OCI-LY1 (cell line): ENCODE measurements around the gene VSTM4.

ENCODE experiments used
- H2AFZ ChIP-seq: fragments of 200-600 bp; sonication (generic), shearing (Covaris generic); 2 replicates; pipeline ENCODE4 v1.6.0; 2014; ENCODE audit warnings: antibody characterized with exemption, mild to moderate bottlenecking, low read length
- H3F3A ChIP-seq: fragments of 200-600 bp; sonication (generic), shearing (Covaris generic); 2 replicates; pipeline ENCODE4 v1.6.0; 2014; ENCODE audit warnings: mild to moderate bottlenecking, antibody characterized with exemption, low read length, moderate library complexity; ENCODE audit not compliant: insufficient read depth
- H3K27ac ChIP-seq: fragments of 200-600 bp; sonication (generic); 2 replicates; pipeline ENCODE4 v1.5.1; 2014; ENCODE audit warnings: low read length, mixed run types, mild to moderate bottlenecking, low read depth; ENCODE audit not compliant: poor library complexity, severe bottlenecking
- H3K27me3 ChIP-seq: fragments of 200-600 bp; sonication (generic); 2 replicates; pipeline ENCODE4 v1.6.0; 2014; ENCODE audit warnings: antibody characterized with exemption, mild to moderate bottlenecking, low read length, moderate library complexity; ENCODE audit not compliant: insufficient read depth
- H3K36me3 ChIP-seq: fragments of 200-600 bp; sonication (generic); 2 replicates; pipeline ENCODE4 v1.6.1; 2014; ENCODE audit warnings: mild to moderate bottlenecking, antibody characterized with exemption, low read length, moderate library complexity, mixed read lengths; ENCODE audit not compliant: insufficient read depth
- H3K4me1 ChIP-seq: fragments of 200-600 bp; sonication (generic); 2 replicates; pipeline ENCODE4 v1.5.1; 2014; ENCODE audit warnings: mild to moderate bottlenecking, low read length, moderate library complexity; ENCODE audit not compliant: insufficient read depth, severe bottlenecking
- H3K4me2 ChIP-seq: fragments of 200-600 bp; sonication (generic), shearing (Covaris generic); 2 replicates; pipeline ENCODE4 v1.6.1; 2014; ENCODE audit warnings: low read length
- H3K4me3 ChIP-seq: fragments of 200-600 bp; sonication (generic); 2 replicates; pipeline ENCODE4 v1.5.1; 2014; ENCODE audit warnings: low read length, low read depth, mild to moderate bottlenecking, mixed read lengths; ENCODE audit not compliant: poor library complexity, severe bottlenecking
- H3K79me2 ChIP-seq: fragments of 200-600 bp; shearing (Covaris generic); 2 replicates; pipeline ENCODE4 v1.6.1; 2016; ENCODE audit warnings: mixed run types, low read length, mixed read lengths; ENCODE audit not compliant: insufficient read depth
- H3K9ac ChIP-seq: fragments of 200-600 bp; sonication (generic), shearing (Covaris generic); 2 replicates; pipeline ENCODE4 v1.6.1; 2014; ENCODE audit warnings: mild to moderate bottlenecking, low read length, mixed read lengths
- H3K9me2 ChIP-seq: fragments of 200-600 bp; sonication (generic), shearing (Covaris generic); 2 replicates; pipeline ENCODE4 v1.6.1; 2014; ENCODE audit warnings: low read depth, mild to moderate bottlenecking, low read length, mixed read lengths
- H3K9me3 ChIP-seq: fragments of 200-600 bp; shearing (Covaris generic); 2 replicates; pipeline ENCODE4 v1.6.1; 2014; ENCODE audit warnings: low read length, mixed read lengths
- H4K20me1 ChIP-seq: fragments of 200-600 bp; sonication (generic), shearing (Covaris generic); 2 replicates; pipeline ENCODE4 v1.6.0; 2016; ENCODE audit warnings: mild to moderate bottlenecking, low read length; ENCODE audit not compliant: insufficient read depth
- EZH2 ChIP-seq: fragments of 200-600 bp; sonication (generic), shearing (Covaris generic); IDR thresholded peaks from 2 replicates; pipeline ENCODE4 v1.8.0; 2017; ENCODE audit warnings: borderline replicate concordance, mixed run types, mild to moderate bottlenecking, antibody characterized with exemption, low read length, moderate library complexity, mixed read lengths
- TF ChIP-seq, protein P1 (sequence below): fragments of 200-600 bp; sonication (generic), shearing (Covaris generic); IDR thresholded peaks from 2 replicates; pipeline ENCODE4 v1.5.1; 2017; ENCODE audit warnings: mild to moderate bottlenecking, antibody characterized with exemption, low read length, moderate library complexity, mixed read lengths

Gene VSTM4

DNA sequence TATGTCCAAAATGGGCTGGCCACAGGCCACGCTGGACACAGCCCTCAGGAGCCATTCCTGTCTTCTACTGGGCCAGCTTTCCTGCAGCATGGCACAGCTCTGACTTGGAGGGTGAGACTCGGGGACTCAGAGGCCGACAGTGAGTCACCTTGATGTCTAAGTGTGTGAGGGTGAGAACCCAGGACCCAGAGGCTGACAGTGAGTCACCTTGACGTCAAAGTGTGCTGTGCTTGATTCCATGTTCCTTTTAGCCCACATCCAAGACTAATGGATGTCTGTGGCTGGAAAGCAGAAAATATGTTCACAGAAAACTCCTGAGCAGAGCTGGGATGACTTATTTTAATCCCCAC lies 24.5 kb upstream of the VSTM4 start:
- Histone ChIP-seq H3K9ac (no peak overlapping the region), H3K9me2 (no peaks in the 10 kb centered on the region), H3K27ac (no peak overlapping the region), H3K4me1 (peaks cover 15% of the 10 kb centered on the region), H3K4me2 (no peak overlapping the region), H4K20me1 (no peaks in the 10 kb centered on the region), H3K79me2 (no peaks in the 10 kb centered on the region), H3K27me3 (peaks cover 4% of the 10 kb centered on the region; the same call in 1 of the 2 replicates), H3K4me3 (no peak overlapping the region), H3K36me3 (no peaks in the 10 kb centered on the region), H3F3A (no peaks in the 10 kb centered on the region), H2AFZ (no peak overlapping the region), H3K9me3 (peaks cover 6% of the 10 kb centered on the region; the same call in 1 of the 2 replicates)
- TF ChIP-seq, protein P1, sequence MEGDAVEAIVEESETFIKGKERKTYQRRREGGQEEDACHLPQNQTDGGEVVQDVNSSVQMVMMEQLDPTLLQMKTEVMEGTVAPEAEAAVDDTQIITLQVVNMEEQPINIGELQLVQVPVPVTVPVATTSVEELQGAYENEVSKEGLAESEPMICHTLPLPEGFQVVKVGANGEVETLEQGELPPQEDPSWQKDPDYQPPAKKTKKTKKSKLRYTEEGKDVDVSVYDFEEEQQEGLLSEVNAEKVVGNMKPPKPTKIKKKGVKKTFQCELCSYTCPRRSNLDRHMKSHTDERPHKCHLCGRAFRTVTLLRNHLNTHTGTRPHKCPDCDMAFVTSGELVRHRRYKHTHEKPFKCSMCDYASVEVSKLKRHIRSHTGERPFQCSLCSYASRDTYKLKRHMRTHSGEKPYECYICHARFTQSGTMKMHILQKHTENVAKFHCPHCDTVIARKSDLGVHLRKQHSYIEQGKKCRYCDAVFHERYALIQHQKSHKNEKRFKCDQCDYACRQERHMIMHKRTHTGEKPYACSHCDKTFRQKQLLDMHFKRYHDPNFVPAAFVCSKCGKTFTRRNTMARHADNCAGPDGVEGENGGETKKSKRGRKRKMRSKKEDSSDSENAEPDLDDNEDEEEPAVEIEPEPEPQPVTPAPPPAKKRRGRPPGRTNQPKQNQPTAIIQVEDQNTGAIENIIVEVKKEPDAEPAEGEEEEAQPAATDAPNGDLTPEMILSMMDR = no peak
- TF ChIP-seq EZH2 = no peak

DNA sequence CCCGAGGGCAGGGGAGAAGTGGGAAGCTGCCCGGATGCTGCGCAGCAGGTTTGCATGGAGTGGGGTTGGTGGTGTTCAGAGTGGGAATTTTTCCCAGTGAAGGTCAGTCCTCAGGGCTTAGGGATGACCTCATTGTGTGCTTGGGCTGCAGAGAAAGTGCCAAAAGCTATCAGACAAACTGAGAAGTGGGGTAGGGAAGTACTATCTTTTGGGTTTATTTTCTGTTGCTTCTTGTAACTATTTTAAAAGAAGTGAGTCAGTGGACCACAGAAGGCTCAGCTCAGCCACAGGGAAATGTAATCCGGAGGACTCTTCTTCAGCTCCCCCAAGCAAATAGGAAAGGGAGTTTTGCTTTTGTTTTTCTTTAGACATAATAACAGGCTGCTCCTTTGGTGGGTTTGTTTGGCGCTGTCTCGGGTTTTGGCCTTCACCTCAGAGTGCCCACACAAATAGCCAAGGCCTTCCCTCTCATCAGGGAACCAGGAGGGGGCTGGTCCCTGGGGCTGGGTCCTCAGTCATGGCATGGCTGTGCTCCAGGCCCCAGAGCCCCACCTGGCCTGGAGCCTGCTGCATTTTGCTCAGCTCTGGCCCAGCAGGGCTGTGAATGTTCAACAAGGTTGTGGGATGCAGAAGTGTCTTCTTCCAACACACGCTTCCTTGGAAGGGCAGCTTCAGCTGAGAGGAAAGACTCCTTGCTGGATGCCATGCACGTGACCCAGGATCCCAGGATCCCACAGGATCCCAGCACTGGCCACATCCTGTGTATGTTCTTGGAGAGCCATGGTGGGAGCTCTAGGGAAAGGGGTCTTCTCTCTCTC lies 23.9 kb upstream of the VSTM4 start:
- no peaks in the 10 kb centered on the region for H3K9me2 ChIP-seq
- no peaks in the 10 kb centered on the region for H3K79me2 ChIP-seq
- H3K4me3 ChIP-seq = no peak overlapping the region
- H3K4me2 ChIP-seq = no peak overlapping the region
- peaks cover 6% of the 10 kb centered on the region; the same call in 1 of the 2 replicates for H3K9me3 ChIP-seq
- peaks cover 4% of the 10 kb centered on the region; the same call in 1 of the 2 replicates for H3K27me3 ChIP-seq
- TF ChIP-seq EZH2 = no peak
- TF ChIP-seq, protein P1 = no peak
- H3K27ac ChIP-seq = no peak overlapping the region
- no peaks in the 10 kb centered on the region for H3F3A ChIP-seq
- H3K4me1 ChIP-seq = peaks cover 20% of the 10 kb centered on the region
- H2AFZ ChIP-seq = no peak overlapping the region
- H3K36me3 ChIP-seq = no peaks in the 10 kb centered on the region
- H3K9ac ChIP-seq = no peak overlapping the region
- H4K20me1 ChIP-seq = no peaks in the 10 kb centered on the region

DNA sequence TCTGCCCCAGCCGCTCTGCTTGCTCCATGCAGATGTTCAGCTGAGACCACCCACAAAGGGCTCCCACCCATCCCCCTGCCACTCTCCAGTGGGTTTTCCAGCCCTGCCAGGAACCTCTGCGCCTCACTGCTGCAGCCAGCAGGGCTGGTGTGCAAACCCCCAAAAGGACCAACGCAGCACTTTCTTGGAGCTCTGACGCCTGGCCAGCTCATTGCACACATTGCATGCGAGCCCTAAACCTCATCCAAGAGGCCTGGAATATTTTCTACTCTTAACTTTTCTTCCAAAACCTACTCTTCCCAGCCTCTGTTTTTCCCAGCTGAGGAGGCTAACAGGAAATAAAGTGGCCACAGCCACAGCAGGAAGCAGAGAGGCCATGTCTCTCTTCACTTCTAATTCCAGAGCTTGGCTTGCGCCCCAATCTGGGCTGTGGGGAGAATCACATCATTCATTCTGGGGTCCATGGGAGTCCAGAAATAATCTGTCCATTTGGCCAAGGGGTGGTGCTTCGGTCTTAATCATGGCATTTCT lies 23.1 kb upstream of the VSTM4 start:
- no peak for TF ChIP-seq EZH2
- TF ChIP-seq, protein P1 = no peak
- no peak overlapping the region for H2AFZ ChIP-seq
- H3K79me2 ChIP-seq = no peaks in the 10 kb centered on the region
- H3K4me3 ChIP-seq = no peak overlapping the region
- H3K4me1 ChIP-seq = peaks cover 20% of the 10 kb centered on the region
- no peaks in the 10 kb centered on the region for H3K36me3 ChIP-seq
- H4K20me1 ChIP-seq = no peaks in the 10 kb centered on the region
- no peak overlapping the region for H3K27ac ChIP-seq
- peaks cover 4% of the 10 kb centered on the region; the same call in 1 of the 2 replicates for H3K27me3 ChIP-seq
- H3K4me2 ChIP-seq = no peak overlapping the region
- H3K9me3 ChIP-seq = peaks cover 6% of the 10 kb centered on the region; the same call in 1 of the 2 replicates
- no peak overlapping the region for H3K9ac ChIP-seq
- H3F3A ChIP-seq = no peaks in the 10 kb centered on the region
- H3K9me2 ChIP-seq = no peaks in the 10 kb centered on the region
